K562 (cell line): ENCODE data around the gene SH2D3A.

Experiments used
- BRD9 ChIP-seq: fragments of 450-650 bp; IDR thresholded peaks from 2 replicates; pipeline ENCODE4 v1.6.1; 2018; ENCODE audit warnings: low read depth; ENCODE audit not compliant: partially characterized antibody
- BRF1 ChIP-seq: IDR thresholded peaks from 3 replicates; pipeline ENCODE4 v1.6.1; 2011; ENCODE audit warnings: borderline replicate concordance, mild to moderate bottlenecking; ENCODE audit not compliant: insufficient read length; ENCODE audit errors: extremely low read depth
- NR2C2 ChIP-seq, 2 experiments: fragments of 200-800 bp in 1 of 2; sonication (Bioruptor generic) in 1 of 2; sonication (generic) in 1 of 2; formaldehyde crosslinking in 1 of 2; IDR thresholded peaks; 2 replicates each; pipeline versions ENCODE4 v1.6.1 to v1.8.0; 2016 to 2022; ENCODE audit warnings: mild to moderate bottlenecking in 1 of 2, missing compliant biosample characterization in 1 of 2, missing genetic modification characterization in 1 of 2, missing genetic modification reagents in 1 of 2

DNA sequence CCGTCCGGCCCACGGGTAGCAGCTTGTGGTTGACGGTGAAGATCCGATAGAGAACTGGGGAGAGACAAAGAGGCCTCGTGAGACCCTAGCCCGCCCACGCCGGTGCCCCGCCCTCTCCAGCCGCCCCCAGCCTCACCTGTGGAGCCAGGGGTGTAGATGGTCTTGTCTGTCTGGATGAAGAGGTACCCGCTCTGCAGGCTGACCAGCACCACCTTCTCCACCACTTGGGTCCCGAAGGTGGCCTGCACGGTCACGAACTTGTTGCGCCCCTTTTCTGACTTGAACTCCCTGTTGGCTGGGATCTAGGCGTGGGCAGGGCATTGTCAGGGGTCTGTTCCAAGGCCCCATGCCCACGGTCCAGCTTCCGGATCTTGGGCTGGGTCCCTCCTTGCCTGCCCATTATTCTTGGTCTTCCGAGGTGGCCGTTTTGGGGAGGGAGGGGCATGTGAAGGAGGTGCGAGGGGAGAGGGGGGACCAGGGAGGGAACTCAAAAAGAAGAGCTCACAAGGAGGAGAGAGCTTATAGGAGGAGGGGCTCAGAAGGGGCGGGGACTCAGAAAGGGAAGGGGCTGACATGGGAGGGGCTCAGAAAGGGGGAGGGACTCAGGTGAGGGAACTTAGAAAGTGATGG lies 49.0 kb downstream of the SH2D3A start:
- TF ChIP-seq BRD9 = no peak
- TF ChIP-seq NR2C2 (CRISPR knock-in tag; IDR thresholded peaks at IDR 0.05) = no peak
- TF ChIP-seq NR2C2 (tag; IDR thresholded peaks at IDR 0.05) = no peak
- TF ChIP-seq BRF1 = no peak
